GM23248 (cell line): ENCODE data around the gene FGF1.

Experiments
- EZH2 ChIP-seq: fragments of 200-600 bp; sonication (generic); IDR thresholded peaks from 2 replicates; pipeline ENCODE4 v1.6.1; 2018; ENCODE audit warnings: antibody characterized with exemption, mild to moderate bottlenecking; ENCODE audit not compliant: insufficient read depth, poor library complexity, severe bottlenecking
- EZH2phosphoT487 ChIP-seq: fragments of 200-600 bp; sonication (generic); IDR thresholded peaks from 2 replicates; pipeline ENCODE4 v1.6.1; 2018; ENCODE audit warnings: antibody characterized with exemption, moderate library complexity, mild to moderate bottlenecking, low read depth; ENCODE audit not compliant: insufficient read depth

DNA sequence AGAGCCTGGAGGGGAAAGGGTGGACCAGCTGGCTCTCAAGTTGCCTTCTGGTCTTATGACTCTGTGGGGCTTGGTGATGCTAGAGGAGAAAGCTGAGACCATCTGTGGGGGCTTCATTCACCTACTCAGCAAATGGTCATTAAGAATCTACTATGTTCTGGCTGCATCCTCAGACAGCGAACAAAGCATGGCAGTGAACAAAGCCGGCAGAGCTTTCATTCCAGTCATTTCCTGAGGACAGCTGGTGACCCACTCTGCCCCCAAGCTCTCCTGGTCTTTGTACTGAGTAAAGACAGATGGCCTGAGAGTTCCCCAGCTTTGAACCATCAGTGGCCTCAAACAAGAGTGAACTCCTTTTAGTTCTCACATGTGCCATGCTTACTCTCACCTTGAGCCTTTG lies 48.0 kb downstream of the FGF1 start:
- TF ChIP-seq EZH2, result no peak
- no peak for TF ChIP-seq EZH2phosphoT487
